Measurements from ENCODE around the gene SPINK1. TPM values are rescaled to one million over a fixed set of nuclear protein-coding genes. Genes with fewer than 3 reads are reported as not detected.

SPINK1 gene
- total and polyA plus RNA-seq, 2 of the 4 experiments (the other 2 are of a cell fraction), result not detected

GRCh38 chr5:147813696-147814095 is 17.8 kb downstream of the SPINK1 start:
- Histone ChIP-seq H3K4me2 (ENCODE audit: low read depth, low read length) (no peak overlapping the region), H2AFZ (replicated peaks; ENCODE audit: low read length, poor library complexity) (no peak overlapping the region), H3K56ac (ENCODE audit: extremely low read depth, insufficient read depth, low read length) (no peak overlapping the region), H3K4ac (ENCODE audit: low read depth, low read length) (no peak overlapping the region), H3K9ac (ENCODE audit: low read depth, low read length) (no peak overlapping the region), H4K91ac (ENCODE audit: insufficient read depth, low read depth, low read length) (no peak overlapping the region), H3K9me3 (ENCODE audit: control insufficient read depth, insufficient read depth, low read length) (no peaks in the 10 kb centered on the region), H2BK120ac (ENCODE audit: low read depth, low read length) (no peak overlapping the region), H2BK20ac (ENCODE audit: low read depth, low read length) (no peak overlapping the region), H3K36me3 (ENCODE audit: control insufficient read depth, insufficient read depth, low read length) (no peaks in the 10 kb centered on the region), H4K5ac (ENCODE audit: low read depth, low read length) (no peak overlapping the region), H2BK15ac (ENCODE audit: low read depth, low read length) (no peak overlapping the region), H3K79me1 (ENCODE audit: low read depth in 1 of 2, low read length in 2 of 2) (no peaks in the 10 kb centered on the region), H3K18ac (ENCODE audit: low read depth, low read length) (no peak overlapping the region), H2AK9ac (replicated peaks; ENCODE audit: low read depth, low read length, poor library complexity) (no peak overlapping the region), H3K4me3 (ENCODE audit: insufficient read depth, low read depth, low read length) (no peak overlapping the region), H3K23ac (ENCODE audit: low read depth, low read length) (no peak overlapping the region), H2BK5ac (ENCODE audit: low read depth, low read length, poor library complexity, severe bottlenecking) (no peak overlapping the region), H3K9me1 (ENCODE audit: insufficient read depth, low read length) (no peaks in the 10 kb centered on the region), H4K20me1 (ENCODE audit: insufficient read depth, low read length) (no peaks in the 10 kb centered on the region), H3K4me1 (ENCODE audit: control insufficient read depth, insufficient read depth, low read length) (no peaks in the 10 kb centered on the region), H4K8ac (ENCODE audit: low read depth in 2 of 2, low read length in 2 of 2) (no peak overlapping the region), H3K27me3 (ENCODE audit: control insufficient read depth, insufficient read depth, low read length) (no peaks in the 10 kb centered on the region), H3K27ac (ENCODE audit: insufficient read depth, low read length) (no peak overlapping the region), H3K14ac (replicated peaks; ENCODE audit: low read depth, low read length) (no peak overlapping the region), H2AK5ac (ENCODE audit: low read depth, low read length) (no peak overlapping the region)
- dilution Hi-C loops (cut with HindIII; ENCODE audit: low sequenced_read_pairs, unreplicated experiment), result no loop called here
- POLR2A ChIA-PET (ENCODE audit: unreplicated experiment), result no interaction called here
- in situ Hi-C loops (cut with MboI; ENCODE audit: low sequenced_read_pairs), result no loop called here
- ATAC-seq (ENCODE audit: low read depth) (no peak), DNase-seq (no peak)
- intact Hi-C loops (cut with micrococcal nuclease), result no loop called here
- no CpG with 5 or more reads among the region's 1 CpG for WGBS, 2 experiments (ENCODE audit: extremely low coverage in 2 of 2, insufficient read length in 1 of 2)
- CTCF ChIA-PET, result no interaction called here
- no TSS peak for BruUV-seq (replicated peaks)
- TF ChIP-seq SMC3 (IDR thresholded peaks at IDR 0.05; ENCODE audit: low read depth, low read length), result no peak
- no peak for TF ChIP-seq CTCF (conservative IDR thresholded peaks at IDR 0.05; ENCODE audit: low read depth, low read length)
- no peak for TF ChIP-seq MXI1 (IDR thresholded peaks at IDR 0.05; ENCODE audit: borderline replicate concordance, low read depth, low read length)
- TF ChIP-seq FOS (IDR thresholded peaks at IDR 0.05; ENCODE audit: low read depth, low read length), result no peak
- TF ChIP-seq RAD21 (IDR thresholded peaks at IDR 0.05; ENCODE audit: low read length), result no peak
- no peak for TF ChIP-seq CEBPB (IDR thresholded peaks at IDR 0.05; ENCODE audit: low read depth, low read length)
- no peak for TF ChIP-seq MAZ (IDR thresholded peaks at IDR 0.05; ENCODE audit: borderline replicate concordance, low read depth, low read length)
- TF ChIP-seq USF2 (IDR thresholded peaks at IDR 0.05; ENCODE audit: low read depth, low read length), result no peak
- no peak for TF ChIP-seq RFX5 (IDR thresholded peaks at IDR 0.05; ENCODE audit: low read depth, low read length)
- no peak for TF ChIP-seq ELK1 (IDR thresholded peaks at IDR 0.05; ENCODE audit: borderline replicate concordance, low read depth, low read length)
- no peak for TF ChIP-seq NFE2L2 (IDR thresholded peaks at IDR 0.05; ENCODE audit: low read depth, low read length)
- TF ChIP-seq POLR2A (IDR thresholded peaks at IDR 0.05; ENCODE audit: low read depth, low read length), result no peak
